Natural killer cell treated with Interleukin-12 subunit alpha and Interleukin-12 subunit beta and Interleukin-15 and Interleukin-18, amount 100 ng/mL, for 72 hours (primary cell): ENCODE measurements around the gene ATOX1. TPM values are rescaled to one million over a fixed set of nuclear protein-coding genes. Genes with fewer than 3 reads are reported as not detected.

Experiments
- ATAC-seq, 2 donors: fragments of 150-1000 bp; cut with Tn5 transposase in 1 of 2; sonication (Bioruptor Pico), chemical (Tn5 transposase) in 1 of 2; 2 replicates each; pipeline ENCODE4 v1.10.0; 2021
- DNase-seq: peaks from one replicate; pipeline ENCODE4 v3.0.0; 2022; ENCODE audit warnings: low spot score
- H3K27ac Mint-ChIP-seq, 2 donors: 1 replicate in 1 of 2; 2 replicates in 1 of 2; pipeline ENCODE4 v1.8.0; 2022; ENCODE audit warnings: mixed read lengths in 2 of 2, mild to moderate bottlenecking in 1 of 2, moderate library complexity in 1 of 2
- H3K27me3 Mint-ChIP-seq, 2 donors: 1 replicate in 1 of 2; 2 replicates in 1 of 2; pipeline ENCODE4 v1.8.0; 2022; ENCODE audit warnings: mixed read lengths in 2 of 2
- H3K36me3 Mint-ChIP-seq: one replicate; pipeline ENCODE4 v1.8.0; 2022; ENCODE audit warnings: mixed read lengths
- H3K4me1 Mint-ChIP-seq, 2 donors: 1 replicate in 1 of 2; 2 replicates in 1 of 2; pipeline ENCODE4 v1.8.0; 2022; ENCODE audit warnings: low read depth in 2 of 2, mixed read lengths in 2 of 2, mild to moderate bottlenecking in 1 of 2
- H3K4me3 Mint-ChIP-seq: one replicate; pipeline ENCODE4 v1.8.0; 2022; ENCODE audit warnings: mixed read lengths
- H3K9me3 Mint-ChIP-seq: 2 replicates; pipeline ENCODE4 v1.8.0; 2022; ENCODE audit warnings: mixed read lengths
- total RNA-seq, 2 donors: library from RNA; stranded (reverse); gene quantifications; one replicate each; pipeline ENCODE4 v1.2.3, GENCODE V29; 2022

The ATOX1 gene
- total RNA-seq, 2 donors from 2014 or later: 60.0 to 84.9 TPM

DNA sequence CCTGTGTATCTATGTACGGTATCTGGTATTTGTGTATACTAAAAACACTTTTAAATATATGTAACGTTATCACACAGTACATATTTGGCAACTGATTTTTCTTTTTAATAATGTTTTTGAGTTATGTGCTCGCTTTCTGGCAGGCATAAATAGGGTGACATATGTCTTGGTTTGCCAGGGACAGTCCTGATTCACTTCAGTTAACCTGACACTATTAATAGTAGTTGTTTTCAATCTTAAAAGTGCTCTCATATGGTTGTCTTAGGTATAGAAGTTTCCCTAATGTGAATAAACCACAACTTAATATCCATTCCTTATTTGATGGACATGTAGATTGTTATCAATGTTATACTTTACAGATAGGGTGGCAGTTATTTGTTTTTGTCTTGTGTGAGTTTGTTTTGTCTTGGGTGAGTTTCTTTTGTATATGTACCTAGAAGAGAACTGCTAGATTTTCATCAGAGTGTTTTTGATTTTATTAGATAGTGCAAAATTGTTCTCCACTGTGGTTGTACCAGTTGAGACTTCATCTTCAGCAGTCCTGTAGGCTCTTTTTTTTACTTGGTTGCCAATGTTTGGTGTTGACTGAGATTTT is 21.2 kb upstream of the ATOX1 start:
- Mint-ChIP-seq H3K27ac (no peak overlapping the region), H3K4me1 (peaks cover 47 to 55% of the 10 kb centered on the region in 2 donors), H3K27me3 (no peaks in the 10 kb centered on the region), H3K4me3 (peak overlapping the region; percentile 21), H3K36me3 (peaks cover 22% of the 10 kb centered on the region), H3K9me3 (no peaks in the 10 kb centered on the region)
- ATAC-seq (no peak), DNase-seq (no peak)

DNA sequence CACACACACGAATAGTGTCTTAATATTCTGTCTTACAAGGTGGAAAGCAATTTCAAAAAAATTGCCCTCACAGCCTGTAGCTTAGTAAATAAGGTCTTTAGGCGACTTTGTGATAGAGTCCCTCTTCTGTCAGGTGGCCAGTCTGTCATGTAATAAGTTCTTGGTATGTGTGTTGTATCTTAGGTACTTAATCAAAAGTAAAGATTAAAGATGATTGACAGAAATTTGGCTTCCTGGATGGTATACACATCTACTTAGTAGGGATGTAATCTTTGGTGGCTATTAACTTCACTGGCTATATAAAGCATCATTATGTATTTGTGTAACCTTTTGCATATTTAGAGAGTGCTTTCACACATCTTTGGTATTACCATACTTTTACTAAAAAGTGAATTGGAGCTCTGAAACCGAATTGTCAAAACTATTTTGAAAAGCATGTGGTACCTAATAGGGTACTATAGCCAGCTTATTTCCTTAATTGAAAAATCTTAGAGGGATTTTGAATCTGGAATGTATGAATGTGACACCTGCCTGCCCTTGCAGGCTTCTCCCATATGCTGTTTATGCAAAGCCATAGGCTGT is 16.7 kb upstream of the ATOX1 start:
- H3K4me3 Mint-ChIP-seq: peak overlapping the region; percentile 82
- peaks cover 53 to 65% of the 10 kb centered on the region in 2 donors for H3K4me1 Mint-ChIP-seq
- no peaks in the 10 kb centered on the region for H3K9me3 Mint-ChIP-seq
- H3K27ac Mint-ChIP-seq: peak overlapping the region in 1 of 2 donors; percentile 41
- H3K27me3 Mint-ChIP-seq: no peaks in the 10 kb centered on the region
- peaks cover 22% of the 10 kb centered on the region for H3K36me3 Mint-ChIP-seq
- no peak for DNase-seq
- no peak for ATAC-seq

DNA sequence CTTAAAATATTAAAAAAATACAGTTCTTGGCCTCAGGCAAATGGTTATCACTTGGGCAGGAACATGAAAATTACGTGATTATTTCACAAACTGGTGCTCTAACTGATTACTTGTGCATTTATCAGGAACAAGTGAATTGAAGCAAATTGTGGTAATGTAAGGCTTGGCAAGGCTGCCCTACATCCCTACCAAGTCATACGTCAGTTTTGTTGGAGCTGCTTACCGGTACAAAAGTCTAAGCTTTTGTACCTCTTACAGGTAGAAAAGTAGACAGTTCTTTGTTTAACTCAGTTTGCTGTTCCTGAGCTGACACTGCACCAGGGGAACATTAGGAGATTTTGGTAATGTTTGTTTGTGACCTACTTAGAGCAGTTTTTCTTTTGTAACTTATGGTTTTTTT is 15.5 kb upstream of the ATOX1 start:
- no peaks in the 10 kb centered on the region for H3K9me3 Mint-ChIP-seq

DNA sequence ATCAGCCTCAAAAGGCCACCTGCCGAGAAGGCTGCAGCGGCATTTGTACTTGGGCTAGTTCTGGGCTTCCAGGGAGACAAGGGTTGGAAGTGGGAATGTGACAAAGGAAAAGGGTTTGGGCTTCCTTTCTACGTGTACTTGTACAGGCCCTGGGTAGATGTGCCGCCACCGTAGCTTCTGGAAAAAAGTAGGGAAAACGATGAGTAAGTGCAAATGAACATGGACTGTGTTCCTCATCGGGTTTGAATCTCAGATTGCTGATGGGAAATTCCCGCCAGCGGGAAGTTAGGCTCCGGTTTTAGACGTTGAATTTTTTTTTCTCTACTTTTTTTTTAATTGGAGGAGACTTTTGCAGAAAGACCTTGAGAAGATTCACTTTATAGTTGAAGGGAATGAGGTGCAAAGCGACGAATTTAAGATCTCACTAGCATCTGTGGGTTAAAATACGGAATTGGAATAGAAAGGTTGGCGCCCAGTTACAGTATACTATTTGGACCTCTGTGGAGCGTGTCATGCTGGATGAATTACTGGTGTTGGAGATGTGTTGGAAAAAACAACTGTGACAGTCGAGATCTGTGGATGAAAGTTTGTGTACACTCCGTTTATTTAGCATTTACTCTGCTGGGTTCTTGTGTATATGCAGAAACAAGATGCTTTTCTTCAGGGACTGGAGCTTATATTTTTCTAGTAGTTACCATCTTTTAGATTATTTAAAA is 14.6 kb upstream of the ATOX1 start:
- peaks cover 13% of the 10 kb centered on the region for H3K36me3 Mint-ChIP-seq
- peaks cover 41 to 54% of the 10 kb centered on the region in 2 donors for H3K4me1 Mint-ChIP-seq
- H3K9me3 Mint-ChIP-seq: no peaks in the 10 kb centered on the region
- ATAC-seq: no peak
- H3K4me3 Mint-ChIP-seq: peak overlapping the region; percentile 82
- H3K27ac Mint-ChIP-seq: no peak overlapping the region
- no peaks in the 10 kb centered on the region for H3K27me3 Mint-ChIP-seq
- no peak for DNase-seq

More for the DNA sequence above, 15.5 kb upstream of the ATOX1 start:
- ATAC-seq (no peak), DNase-seq (no peak)
- peaks cover 17% of the 10 kb centered on the region for H3K36me3 Mint-ChIP-seq
- H3K27ac Mint-ChIP-seq: no peak overlapping the region
- H3K4me1 Mint-ChIP-seq: peaks cover 42 to 57% of the 10 kb centered on the region in 2 donors
- H3K4me3 Mint-ChIP-seq: peak overlapping the region; percentile 82
- no peaks in the 10 kb centered on the region for H3K27me3 Mint-ChIP-seq

DNA sequence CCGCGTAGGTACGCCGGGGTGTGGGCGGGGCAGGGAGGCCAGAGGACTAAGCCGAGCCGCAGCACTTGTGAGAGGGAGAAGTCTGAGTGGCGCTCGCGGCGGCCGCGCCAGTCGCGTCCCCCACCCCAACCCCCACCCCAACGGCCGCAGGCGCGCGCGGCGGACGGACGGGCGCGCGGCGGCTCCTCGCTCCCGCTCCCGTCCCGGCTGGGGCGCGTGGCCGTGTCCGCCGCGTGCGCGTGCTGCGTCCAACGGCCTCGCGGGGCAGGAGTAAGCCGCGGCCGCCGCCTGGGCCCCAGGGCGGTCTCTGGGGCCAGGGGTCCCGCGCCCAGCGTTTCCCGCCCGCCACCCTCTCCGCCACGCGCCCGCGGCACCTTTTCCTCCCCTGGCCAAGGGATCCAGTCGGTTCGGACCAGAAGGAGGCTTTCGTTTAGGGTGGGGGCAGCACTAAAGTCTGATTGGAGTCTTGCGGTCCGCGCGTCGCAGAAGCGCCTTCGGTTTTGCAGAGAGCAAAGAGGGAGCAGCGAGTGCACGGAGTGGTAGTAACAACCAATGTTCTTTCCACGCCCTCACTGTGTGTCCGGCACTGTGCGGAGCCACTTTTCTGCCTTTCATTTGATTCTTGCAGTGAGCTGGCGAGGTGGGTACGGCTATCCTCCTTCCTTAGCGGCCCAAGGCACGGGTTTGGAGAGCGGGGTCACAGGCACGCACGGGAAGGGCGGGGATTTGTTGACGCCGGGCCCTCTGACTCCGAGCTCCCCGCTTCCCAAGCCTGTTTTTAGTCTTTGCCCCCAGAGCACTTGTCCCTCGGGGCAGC is 13.8 kb upstream of the ATOX1 start:
- DNase-seq: peak; percentile 61
- Mint-ChIP-seq H3K4me1 (peaks cover 34 to 46% of the 10 kb centered on the region in 2 donors), H3K9me3 (no peaks in the 10 kb centered on the region), H3K4me3 (peak overlapping the region; percentile 82), H3K36me3 (peaks cover 6% of the 10 kb centered on the region), H3K27ac (no peak overlapping the region), H3K27me3 (no peaks in the 10 kb centered on the region)
- ATAC-seq: no peak

DNA sequence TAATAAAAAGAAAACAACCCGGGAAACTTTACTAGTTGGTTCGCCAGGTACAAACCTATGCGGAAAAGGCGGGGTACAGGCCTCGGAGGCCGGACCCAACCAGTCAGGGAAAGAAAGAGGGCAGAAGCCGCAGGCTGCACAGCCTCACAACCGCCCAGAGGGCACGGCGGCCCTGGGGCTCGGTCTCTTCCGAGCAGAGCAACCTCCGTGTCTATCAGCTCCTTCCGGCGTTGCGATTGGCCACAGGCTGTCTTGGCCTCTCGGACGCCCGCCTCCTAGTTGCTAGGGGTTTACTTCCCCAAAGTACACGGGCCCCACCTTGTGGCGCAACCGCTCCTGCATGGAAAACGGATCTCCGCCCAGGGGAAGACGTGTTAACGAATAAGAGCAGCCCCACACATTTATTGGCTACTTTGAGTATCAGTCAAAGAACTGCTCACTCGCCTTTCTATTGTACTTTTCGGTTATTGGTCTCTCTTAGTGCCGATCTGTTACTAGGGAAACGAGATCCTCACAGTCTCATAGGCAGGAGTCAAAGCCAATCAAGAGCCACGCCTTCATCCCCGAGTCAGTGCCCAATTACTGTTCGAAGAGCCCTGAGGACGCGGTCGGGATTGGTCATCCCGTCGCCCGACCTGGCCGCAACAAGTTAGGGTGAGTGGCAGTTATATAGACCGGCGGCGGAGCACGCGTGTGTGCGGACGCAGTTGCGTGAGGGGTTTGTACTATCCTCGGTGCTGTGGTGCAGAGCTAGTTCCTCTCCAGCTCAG is 13.0 kb upstream of the ATOX1 start, which contains the start of gene G3BP1:
Gene G3BP1, plus strand, starts transcription at position 696 of the 770 bp plus-strand sequence. CDS start 14,667 bp downstream, outside the sequence.
- ATAC-seq: peak; percentile 90 to 91
- Mint-ChIP-seq H3K27ac (no peak within 1 kb of the TSS), H3K9me3 (no peaks in the 10 kb centered on the region), H3K27me3 (no peaks in the 10 kb centered on the region), H3K36me3 (no peaks in the 10 kb centered on the region), H3K4me3 (peak within 1 kb of the TSS; percentile 82), H3K4me1 (peaks cover 30 to 38% of the 10 kb centered on the region in 2 donors)
- DNase-seq: peak; percentile 100

DNA sequence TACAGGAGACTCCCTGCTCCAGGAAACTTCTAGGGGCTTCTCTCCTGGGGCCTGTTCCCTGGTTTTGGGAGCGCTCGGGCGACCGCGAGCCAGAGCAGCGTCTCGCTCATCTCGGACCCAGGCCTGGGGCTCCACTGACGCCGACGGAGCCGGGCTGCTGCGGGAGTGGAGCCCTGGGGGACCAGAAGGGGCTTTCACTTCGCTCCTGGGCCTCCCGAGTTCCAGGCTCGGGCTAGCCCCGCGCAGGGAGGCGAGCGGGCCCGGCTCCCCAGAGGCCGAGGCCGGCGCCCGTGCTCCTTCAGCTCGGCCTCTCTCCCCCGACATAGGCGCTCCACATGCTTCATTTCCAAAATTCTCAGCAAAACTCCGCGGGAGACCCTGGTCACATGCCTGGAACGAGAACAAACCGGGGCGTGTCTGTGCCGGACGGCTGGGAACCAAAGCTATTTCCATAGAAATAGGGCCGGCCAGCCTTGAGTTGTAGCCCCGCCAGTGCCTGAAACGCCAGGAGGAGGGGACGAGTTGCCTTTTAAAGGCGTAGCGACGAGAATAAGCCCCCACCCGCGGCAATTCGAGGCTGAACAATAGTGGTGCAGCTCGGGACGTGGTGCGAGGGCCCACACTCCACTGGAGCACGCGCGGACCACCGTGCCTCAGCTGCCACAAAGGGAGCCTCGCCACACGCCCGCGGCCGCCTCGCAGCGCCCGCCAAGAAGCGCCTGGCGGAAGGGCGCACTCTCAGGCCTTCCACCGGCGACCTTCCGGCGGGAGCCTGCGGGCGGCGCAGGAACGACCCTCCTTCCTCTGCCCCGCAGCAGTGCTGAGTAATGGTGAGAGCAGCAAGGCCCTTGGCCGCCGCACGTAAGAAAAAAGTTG is 12.2 kb upstream of the ATOX1 start:
- no peaks in the 10 kb centered on the region for H3K9me3 Mint-ChIP-seq
- DNase-seq (peak; percentile 83), ATAC-seq (peak; percentile 51 to 61)
- H3K36me3 Mint-ChIP-seq: no peaks in the 10 kb centered on the region
- no peak overlapping the region for H3K27ac Mint-ChIP-seq
- no peaks in the 10 kb centered on the region for H3K27me3 Mint-ChIP-seq
- H3K4me3 Mint-ChIP-seq: no peak overlapping the region
- peaks cover 23 to 30% of the 10 kb centered on the region in 2 donors for H3K4me1 Mint-ChIP-seq

DNA sequence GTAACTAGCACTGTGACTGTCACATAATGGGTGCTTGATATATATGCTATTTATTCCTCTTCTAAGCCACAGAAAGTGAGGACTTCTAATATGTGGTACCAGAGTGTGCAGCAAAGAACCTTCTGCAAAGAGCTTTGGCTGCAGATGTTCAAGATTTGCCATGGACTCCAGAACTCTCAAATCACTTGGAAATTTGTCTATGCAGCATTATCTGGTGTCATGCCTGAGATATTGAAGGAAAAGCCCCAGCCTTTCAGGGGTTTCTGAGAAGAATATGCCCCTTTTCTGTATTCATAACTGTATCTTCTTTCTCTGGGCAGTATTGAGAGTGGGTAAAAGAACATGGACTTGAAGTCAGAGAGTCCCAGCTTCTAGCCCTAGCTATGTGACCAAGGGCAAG is 8.5 kb upstream of the ATOX1 start:
- Mint-ChIP-seq H3K27me3 (no peaks in the 10 kb centered on the region), H3K27ac (no peak overlapping the region), H3K4me3 (no peak overlapping the region), H3K36me3 (no peaks in the 10 kb centered on the region), H3K9me3 (no peaks in the 10 kb centered on the region), H3K4me1 (peaks cover 0 to 6% of the 10 kb centered on the region in 2 donors)
- no peak for ATAC-seq
- DNase-seq: no peak

DNA sequence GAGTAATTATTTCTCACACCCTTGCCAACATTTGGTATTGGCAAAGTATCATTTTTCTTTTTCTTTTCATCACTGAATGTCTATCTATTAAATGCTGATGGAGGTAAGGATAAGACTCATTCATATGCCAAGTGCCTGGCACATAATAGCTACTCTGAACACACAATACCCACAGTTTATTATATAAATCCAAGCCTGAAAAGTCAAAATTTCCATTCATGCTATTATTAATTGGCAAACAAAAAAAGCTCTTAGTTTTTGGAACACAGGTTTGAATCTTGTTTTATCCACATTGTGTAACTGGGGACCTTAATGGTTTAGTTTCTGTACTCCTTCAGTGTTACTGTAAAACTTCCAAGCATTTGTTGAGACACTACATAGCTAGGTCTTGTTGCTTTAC is 6.4 kb upstream of the ATOX1 start:
- H3K27me3 Mint-ChIP-seq: no peaks in the 10 kb centered on the region
- no peak overlapping the region for H3K27ac Mint-ChIP-seq
- no peaks in the 10 kb centered on the region for H3K36me3 Mint-ChIP-seq
- peaks cover 0 to under 1% of the 10 kb centered on the region in 2 donors for H3K4me1 Mint-ChIP-seq
- H3K4me3 Mint-ChIP-seq: no peak overlapping the region
- no peaks in the 10 kb centered on the region for H3K9me3 Mint-ChIP-seq
- no peak for DNase-seq
- ATAC-seq: no peak

DNA sequence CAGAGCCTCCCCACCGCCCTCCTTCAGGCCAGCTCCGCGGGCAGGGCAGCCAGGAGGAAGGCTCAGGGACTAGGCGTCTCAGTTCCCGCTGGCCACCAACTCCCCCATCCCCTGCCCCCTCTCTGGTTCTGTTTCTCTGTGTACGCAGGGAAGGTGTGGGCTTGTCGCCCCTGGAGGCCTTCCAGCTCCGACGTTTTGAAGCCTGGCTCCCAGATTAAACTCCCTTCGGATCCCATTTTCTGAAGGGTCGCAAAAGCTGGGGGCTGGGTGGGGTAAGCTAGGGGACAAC is 346 bp downstream of the ATOX1 start:
- DNase-seq (no peak), ATAC-seq (peak; percentile 41)
- Mint-ChIP-seq H3K4me3 (peak overlapping the region; percentile 99), H3K9me3 (no peaks in the 10 kb centered on the region), H3K4me1 (peaks cover 27 to 29% of the 10 kb centered on the region in 2 donors), H3K27me3 (no peaks in the 10 kb centered on the region), H3K27ac (peak overlapping the region; percentile 95 to 96), H3K36me3 (no peaks in the 10 kb centered on the region)

DNA sequence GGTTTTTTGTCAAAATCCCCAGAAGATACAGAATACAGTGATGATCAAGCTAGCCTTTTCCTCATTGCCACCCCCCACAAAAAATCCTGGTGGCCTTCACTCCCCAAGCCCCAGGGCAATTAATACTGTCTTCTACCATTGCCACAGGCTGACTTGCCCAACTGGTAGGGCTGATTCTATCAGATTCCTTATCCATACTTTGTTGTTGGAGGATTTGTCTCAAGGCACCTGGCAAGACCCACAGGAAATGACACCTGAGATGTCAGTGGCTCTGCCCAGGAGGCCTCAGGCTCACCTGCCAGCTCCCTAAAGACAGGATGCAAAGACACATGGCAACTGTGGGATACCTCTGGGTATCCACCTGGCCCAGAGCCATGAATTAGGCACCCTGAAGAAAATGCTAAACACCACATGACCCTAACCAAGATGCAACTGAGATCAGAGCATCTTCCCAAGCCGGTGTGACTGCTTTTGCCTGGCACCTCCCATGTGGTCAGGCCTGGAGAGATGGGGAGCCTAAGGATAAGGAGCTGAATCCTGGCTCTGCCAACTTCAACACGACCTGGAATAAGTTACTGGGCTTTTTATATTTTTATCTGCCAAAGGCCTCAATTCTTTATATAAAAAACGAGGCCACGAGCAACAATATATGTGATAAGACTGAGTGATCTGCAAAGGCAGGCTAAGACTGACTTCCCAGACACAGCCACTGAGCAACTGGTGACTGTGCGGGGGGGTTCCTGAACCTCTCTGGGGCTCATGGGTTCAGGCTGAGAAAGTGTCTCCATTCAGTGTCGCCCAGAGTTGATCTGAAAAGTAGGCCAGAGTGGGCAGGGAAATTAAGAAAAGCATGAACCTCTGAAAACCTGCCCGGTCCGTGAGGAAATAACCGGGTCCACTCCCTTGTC is 944 bp downstream of the ATOX1 start:
- no peaks in the 10 kb centered on the region for H3K36me3 Mint-ChIP-seq
- H3K4me1 Mint-ChIP-seq: peaks cover 27 to 34% of the 10 kb centered on the region in 2 donors
- H3K27ac Mint-ChIP-seq: peak overlapping the region; percentile 95 to 96
- ATAC-seq: peak; percentile 1 to 37
- H3K9me3 Mint-ChIP-seq: no peaks in the 10 kb centered on the region
- H3K4me3 Mint-ChIP-seq: peak overlapping the region; percentile 99
- H3K27me3 Mint-ChIP-seq: no peaks in the 10 kb centered on the region
- DNase-seq: no peak

DNA sequence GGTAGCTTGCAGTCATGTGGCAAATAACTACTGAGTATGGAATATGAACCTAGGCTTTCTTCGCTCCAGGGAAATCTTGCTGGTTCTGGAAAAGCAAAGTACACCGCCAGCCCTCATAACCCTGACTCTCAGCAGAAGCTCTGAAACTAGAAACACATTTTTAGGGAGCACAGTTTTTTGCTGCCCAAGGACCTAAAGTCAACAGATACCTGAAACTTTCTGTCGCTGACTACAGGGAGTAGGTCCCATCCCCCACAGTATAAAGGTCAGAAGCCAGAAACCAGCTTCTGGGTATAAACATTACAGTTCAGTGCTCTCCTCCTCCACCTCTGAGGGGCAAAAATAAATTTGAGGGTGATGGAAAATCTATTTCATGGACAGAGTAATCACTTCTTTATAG is 3.0 kb downstream of the ATOX1 start:
- H3K4me1 Mint-ChIP-seq: peaks cover 27 to 35% of the 10 kb centered on the region in 2 donors
- H3K9me3 Mint-ChIP-seq: no peaks in the 10 kb centered on the region
- ATAC-seq (no peak), DNase-seq (no peak)
- H3K4me3 Mint-ChIP-seq: peak overlapping the region; percentile 18
- peak overlapping the region in 1 of 2 donors; percentile 95 for H3K27ac Mint-ChIP-seq
- no peaks in the 10 kb centered on the region for H3K27me3 Mint-ChIP-seq
- no peaks in the 10 kb centered on the region for H3K36me3 Mint-ChIP-seq
